NCI-H2227 treated with DMSO at 0.1 percent for 48 hours (cell line): ENCODE data around the gene TMEM245.
A peak's percentile ranks its signal among the peaks of the same experiment; 100 is the strongest.

Source experiments
- DNase-seq: peaks from one replicate; lab custom pipeline; 2025; lab: John Stamatoyannopoulos, UW

Gene TMEM245

GRCh38 chr9:109101202-109101595 is 18.5 kb downstream of the TMEM245 start:
- no peak for DNase-seq

- DNase-seq = no peak
Observed at GRCh38 chr9:109100543-109101201, 19.1 kb downstream of the TMEM245 start.

- DNase-seq = no peak
Observed at GRCh38 chr9:109098960-109099308, 20.8 kb downstream of the TMEM245 start.

- peak; percentile 34 for DNase-seq
Observed at GRCh38 chr9:109098171-109098959, 21.4 kb downstream of the TMEM245 start.

GRCh38 chr9:109097146-109097545 is 22.6 kb downstream of the TMEM245 start:
- no peak for DNase-seq

GRCh38 chr9:109095321-109095720 is 24.4 kb downstream of the TMEM245 start:
- DNase-seq = no peak

- DNase-seq = no peak
Observed at GRCh38 chr9:109094268-109094667, 25.5 kb downstream of the TMEM245 start.

- no peak for DNase-seq
Observed at GRCh38 chr9:109092587-109092986, 27.2 kb downstream of the TMEM245 start.

- DNase-seq = no peak
Observed at GRCh38 chr9:109092051-109092580, 27.6 kb downstream of the TMEM245 start.

GRCh38 chr9:109088221-109088620 is 31.5 kb downstream of the TMEM245 start:
- DNase-seq = no peak

GRCh38 chr9:109087795-109088194 is 32.0 kb downstream of the TMEM245 start:
- no peak for DNase-seq

GRCh38 chr9:109086221-109086620 is 33.5 kb downstream of the TMEM245 start:
- DNase-seq = no peak

- DNase-seq = no peak
Observed at GRCh38 chr9:109085510-109085909, 34.2 kb downstream of the TMEM245 start.

GRCh38 chr9:109083813-109084405 is 35.8 kb downstream of the TMEM245 start:
- no peak for DNase-seq

- no peak for DNase-seq
Observed at GRCh38 chr9:109083141-109083540, 36.6 kb downstream of the TMEM245 start.

- DNase-seq = no peak
Observed at GRCh38 chr9:109082091-109082620, 37.6 kb downstream of the TMEM245 start.

- DNase-seq = no peak
Observed at GRCh38 chr9:109074236-109074889, 45.4 kb downstream of the TMEM245 start.

- DNase-seq = no peak
Observed at GRCh38 chr9:109072821-109073435, 46.8 kb downstream of the TMEM245 start.

- DNase-seq = no peak
Observed at GRCh38 chr9:109072133-109072692, 47.5 kb downstream of the TMEM245 start.

- no peak for DNase-seq
Observed at GRCh38 chr9:109068764-109069163, 51.0 kb downstream of the TMEM245 start.

- no peak for DNase-seq
Observed at GRCh38 chr9:109064963-109065702, 54.6 kb downstream of the TMEM245 start.
